Heart right ventricle (tissue), 16 donors: Measurements from ENCODE around the gene PIGR. TPM values are rescaled to one million over a fixed set of nuclear protein-coding genes. Genes with fewer than 3 reads are reported as not detected.

Experiments
- ATAC-seq, 8 donors: fragments of 200-7000 bp; cut with Tn5 transposase; one replicate each; pipeline ENCODE4 v1.9.1; 2020; ENCODE audit warnings: mild to moderate bottlenecking in 8 of 8, moderate library complexity in 8 of 8, moderate number of reproducible peaks in 1 of 8
- DNase-seq, 2 donors: peaks; one replicate each; pipeline ENCODE4 v3.0.0-alpha.2; 2020
- H3K27ac ChIP-seq, 10 donors: fragments of 200-600 bp; sonication (generic) in 2 of 10; one replicate each; pipeline versions ENCODE4 v1.5.0 to v1.8.0; 2020 to 2022; ENCODE audit warnings: mild to moderate bottlenecking in 3 of 10
- H3K27me3 ChIP-seq, 7 donors: fragments of 200-600 bp; one replicate each; pipeline ENCODE4 v1.8.0; 2021 to 2022; ENCODE audit warnings: mild to moderate bottlenecking in 2 of 7
- H3K36me3 ChIP-seq, 9 donors: fragments of 200-600 bp; sonication (generic) in 1 of 9; one replicate each; pipeline versions ENCODE4 v1.5.0 to v1.8.0; 2020 to 2022; ENCODE audit warnings: mild to moderate bottlenecking in 2 of 9
- H3K4me1 ChIP-seq, 9 donors: fragments of 200-600 bp; sonication (generic) in 1 of 9; one replicate each; pipeline versions ENCODE4 v1.5.0 to v1.8.0; 2020 to 2022; ENCODE audit warnings: mild to moderate bottlenecking in 4 of 9
- H3K4me3 ChIP-seq, 10 donors: fragments of 200-600 bp; sonication (generic) in 2 of 10; one replicate each; pipeline versions ENCODE4 v1.5.0 to v1.8.0; 2020 to 2022; ENCODE audit warnings: mild to moderate bottlenecking in 7 of 10, moderate library complexity in 2 of 10
- H3K9me3 ChIP-seq, 11 donors: fragments of 200-600 bp in 10 of 11; sonication (generic) in 2 of 11; one replicate each; pipeline versions ENCODE4 v1.5.0 to v1.8.0; 2013 to 2022; ENCODE audit warnings: mild to moderate bottlenecking in 2 of 11, control low read depth in 1 of 11, moderate library complexity in 1 of 11
- WGBS, 2 donors: extraction: QIAGEN DNeasy Blood & Tissue Kit; methylation state at CpG; one replicate each; pipeline ENCODE4 v1.1.7; 2013; ENCODE audit warnings: inconsistent platforms in 1 of 2; 5-methylcytosine and 5-hydroxymethylcytosine counted together
- intact Hi-C, 10 donors: fragments of 100-400 bp; cut with DNase I; formaldehyde crosslinking; loops; one replicate each; pipeline versions ENCODE4 v1.11.1 to v1.14.2; 2022
- polyA plus RNA-seq, 2 donors: library from polyadenylated mRNA; stranded (reverse); fragments of 200-250 nt; gene quantifications; one replicate each; pipeline ENCODE4 v1.2.3, GENCODE V29; 2013
- total RNA-seq, 10 donors: library from RNA; stranded (reverse); fragmentation: NEBNext Ultra II Directional in 3 of 10; extraction: Animal tissue kit (Norgen Biotek cat#: 25700) in 3 of 10; gene quantifications; one replicate each; pipeline versions ENCODE4 v1.2.1 to v1.2.4, GENCODE V29; 2021 to 2023
- TF ChIP-seq, protein P1 (sequence below), 9 donors: fragments of 200-600 bp; sonication (generic) in 2 of 9; IDR thresholded peaks; one replicate each; pipeline versions ENCODE4 v1.5.0 to v1.8.0; 2021 to 2022; ENCODE audit warnings: antibody characterized with exemption in 9 of 9, mild to moderate bottlenecking in 5 of 9, moderate library complexity in 1 of 9
- donor health status: Arrhythmogenic right ventricular cardiomyopathy.
- donor health status: ischemic (EF 13 %, LVEDD 7.1; RV severe dilation, severe dysfunction).
- donor health status: healthy with polysubstance abuse.
- donor health status: DM: no; HTN: yes; CAD: no.
- donor health status: DM: no; HTN: no; CAD: no.
- donor health status: ischemic (EF 25% LVEDD 6.9; RV normal size, moderate dysfunction).
- donor health status: ischemic (EF 25% LVEDD 5.7; RV mildly dilated, moderate dysfunction).
- donor health status: healthy.
- donor health status: DM: yes; HTN: yes; CAD: no.
- donor health status: Ischemic cardiomyopathy.
- donor health status: ischemic (EF 35%, LVEDD 5.7; RV mildly dilated, moderate dysfunction).
- donor health status: nonischemic (EF 11% LVEDD 7.7; RV severe dilation, severe dysfunction).
- donor health status: DM: yes; HTN: yes; CAD: no.
- donor health status: PGD.
- donor health status: ischemic (EF 29% LVEDD 5.4; RV normal size, mild dysfunction).
- donor health status: nonischemic (EF 23%, LVEDD 6.1; RV moderate dilation, normal function).

PIGR gene
- total and polyA plus RNA-seq, 12 donors: 0.01 to 0.11 (median 0.10) TPM; not detected in 9

- TF ChIP-seq, protein P1, sequence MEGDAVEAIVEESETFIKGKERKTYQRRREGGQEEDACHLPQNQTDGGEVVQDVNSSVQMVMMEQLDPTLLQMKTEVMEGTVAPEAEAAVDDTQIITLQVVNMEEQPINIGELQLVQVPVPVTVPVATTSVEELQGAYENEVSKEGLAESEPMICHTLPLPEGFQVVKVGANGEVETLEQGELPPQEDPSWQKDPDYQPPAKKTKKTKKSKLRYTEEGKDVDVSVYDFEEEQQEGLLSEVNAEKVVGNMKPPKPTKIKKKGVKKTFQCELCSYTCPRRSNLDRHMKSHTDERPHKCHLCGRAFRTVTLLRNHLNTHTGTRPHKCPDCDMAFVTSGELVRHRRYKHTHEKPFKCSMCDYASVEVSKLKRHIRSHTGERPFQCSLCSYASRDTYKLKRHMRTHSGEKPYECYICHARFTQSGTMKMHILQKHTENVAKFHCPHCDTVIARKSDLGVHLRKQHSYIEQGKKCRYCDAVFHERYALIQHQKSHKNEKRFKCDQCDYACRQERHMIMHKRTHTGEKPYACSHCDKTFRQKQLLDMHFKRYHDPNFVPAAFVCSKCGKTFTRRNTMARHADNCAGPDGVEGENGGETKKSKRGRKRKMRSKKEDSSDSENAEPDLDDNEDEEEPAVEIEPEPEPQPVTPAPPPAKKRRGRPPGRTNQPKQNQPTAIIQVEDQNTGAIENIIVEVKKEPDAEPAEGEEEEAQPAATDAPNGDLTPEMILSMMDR (IDR thresholded peaks at IDR 0.05): no peak
- Histone ChIP-seq H3K27ac (no peak overlapping the region), H3K36me3 (no peaks in the 10 kb centered on the region), H3K4me3 (no peak overlapping the region), H3K4me1 (peaks cover 4 to 26% (median 6%) of the 10 kb centered on the region in 9 donors), H3K9me3 (no peaks in the 10 kb centered on the region), H3K27me3 (peaks cover 0 to 26% (median 11%) of the 10 kb centered on the region in 7 donors)
- intact Hi-C loops: loop anchor here (2.0 to 10.0 kb wide), 18 partner anchors 47 to 429 kb away; partner anchors contain the start of genes IL20 (in 3 of the 10) and DYRK3 (in 1 of the 10)
- ATAC-seq: no peak
- no peak for DNase-seq
- 84 to 89% methylated on average over 12 of the region's 12 CpGs for WGBS, 2 donors
Measured at GRCh38 chr1:206913766-206914537, 32.3 kb downstream of the PIGR start.

DNA sequence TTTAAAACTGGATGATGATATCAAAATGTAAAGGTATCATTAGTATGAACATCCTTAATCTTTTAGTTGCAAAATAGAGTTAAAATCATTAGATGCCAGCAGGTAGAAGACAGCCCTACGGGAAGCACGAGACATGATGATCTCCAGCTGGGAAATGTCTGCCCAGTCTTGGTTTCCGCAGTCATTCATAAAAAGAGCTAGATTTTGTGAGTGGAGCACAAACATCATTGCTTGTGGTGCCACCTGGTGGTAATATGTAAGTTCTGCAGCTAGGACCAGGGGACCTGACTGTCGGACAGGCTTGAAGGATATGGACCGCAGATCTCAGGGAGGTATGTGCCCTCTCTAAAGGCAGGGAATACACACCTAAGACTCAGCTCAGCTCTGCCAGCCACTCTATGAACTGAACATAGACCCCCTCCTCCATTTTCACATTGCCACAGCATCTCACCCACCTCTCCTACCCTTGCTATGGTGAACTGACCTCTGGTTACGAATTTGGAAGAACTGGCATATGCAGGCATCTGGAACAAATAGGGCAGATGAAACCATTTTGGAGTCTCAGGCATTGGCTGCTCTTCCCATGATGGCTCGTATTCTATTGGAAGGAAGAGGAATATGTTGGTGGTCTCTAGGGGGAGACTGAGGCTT lies 33.7 kb downstream of the PIGR start:
- Histone ChIP-seq H3K4me1 (peaks cover 4 to 29% (median 6%) of the 10 kb centered on the region in 9 donors), H3K4me3 (no peak overlapping the region), H3K9me3 (no peaks in the 10 kb centered on the region), H3K27me3 (peaks cover 0 to 32% (median 15%) of the 10 kb centered on the region in 7 donors), H3K36me3 (no peaks in the 10 kb centered on the region), H3K27ac (no peak overlapping the region)
- WGBS, 2 donors: 21 to 22% methylated on average over 7 of the region's 7 CpGs
- peak in 1 of 2 donors; percentile 76 for DNase-seq
- ATAC-seq: peak; percentile 28 to 82 (median 66)
- TF ChIP-seq, protein P1 (IDR thresholded peaks at IDR 0.05): peak; percentile 68 to 91 (median 85)
- intact Hi-C loops: loop anchor here (1.0 to 10.0 kb wide), 19 partner anchors 45 to 428 kb away; partner anchors contain the start of genes IL20 (in 3 of the 10) and DYRK3 (in 1 of the 10)

DNA sequence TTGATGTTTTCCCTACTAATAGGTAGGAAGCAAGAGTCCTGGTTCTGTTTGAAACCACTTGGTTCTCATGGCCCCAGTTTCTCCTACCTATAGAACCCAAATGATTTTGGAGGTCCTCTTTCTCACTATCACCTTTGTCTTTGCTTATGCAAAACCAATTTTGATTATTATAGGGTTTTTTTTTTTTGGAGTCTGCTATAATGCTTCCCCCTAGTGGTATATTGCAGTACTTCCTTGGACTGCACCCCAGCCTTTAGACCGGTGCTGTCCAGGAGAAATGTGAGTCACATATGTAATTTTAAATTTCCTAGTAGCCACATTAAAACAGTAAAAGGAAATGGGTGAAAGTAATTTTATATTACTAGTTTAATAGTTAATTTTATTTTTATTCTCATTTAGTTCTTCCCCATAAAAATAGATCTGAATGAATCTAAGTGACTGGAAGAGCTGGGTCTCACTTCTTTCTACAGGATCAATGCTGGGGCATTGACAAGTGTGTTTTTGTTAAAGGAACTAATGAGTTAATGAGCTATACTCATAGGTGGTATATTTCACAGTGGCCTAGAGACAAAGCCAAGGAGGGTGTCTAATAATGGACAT lies 35.1 kb downstream of the PIGR start:
- H3K36me3 ChIP-seq: no peaks in the 10 kb centered on the region
- ATAC-seq: peak in 5 of 8 donors; percentile 34 to 74 (median 55)
- no peaks in the 10 kb centered on the region for H3K9me3 ChIP-seq
- no peak overlapping the region for H3K27ac ChIP-seq
- H3K4me3 ChIP-seq: no peak overlapping the region
- TF ChIP-seq, protein P1 (IDR thresholded peaks at IDR 0.05): peak; percentile 72 to 95 (median 89)
- H3K27me3 ChIP-seq: peaks cover 0 to 37% (median 14%) of the 10 kb centered on the region in 7 donors
- H3K4me1 ChIP-seq: peaks cover 4 to 29% (median 6%) of the 10 kb centered on the region in 9 donors
- DNase-seq: no peak
- WGBS, 2 donors: 0% methylated on average over 1 of the region's 1 CpG
- intact Hi-C loops: loop anchor here (1.0 to 10.0 kb wide), 17 partner anchors 44 to 426 kb away; partner anchors contain the start of gene IL20 (in 6 of the 10)

DNA sequence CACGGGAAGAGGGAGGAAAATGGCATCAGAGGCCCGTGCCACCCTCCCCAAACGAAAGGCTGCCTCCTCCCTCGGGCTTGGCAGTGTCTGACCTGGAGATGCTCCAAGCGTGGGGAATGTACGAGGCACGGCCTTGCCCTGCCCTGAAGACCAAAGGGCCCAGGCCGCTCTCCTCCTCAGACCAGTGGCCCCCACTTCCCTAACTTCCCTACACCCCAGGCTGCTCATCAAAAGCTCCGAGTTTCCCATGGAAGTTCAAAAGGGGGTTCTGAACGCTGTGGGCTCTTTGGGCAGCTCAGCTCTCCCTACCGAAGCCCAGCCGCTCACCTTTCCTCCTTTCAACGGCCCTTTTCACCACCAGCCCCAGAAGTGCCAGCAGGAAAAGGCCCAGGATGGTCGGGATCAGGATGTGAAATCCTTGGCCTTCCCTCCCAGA lies 36.4 kb downstream of the PIGR start:
- Histone ChIP-seq H3K27ac (peak overlapping the region in 3 of 10 donors; percentile 55 to 69 (median 58)), H3K27me3 (peaks cover 0 to 37% (median 12%) of the 10 kb centered on the region in 7 donors), H3K36me3 (no peaks in the 10 kb centered on the region), H3K4me3 (peak overlapping the region; percentile 40 to 65 (median 57)), H3K4me1 (peaks cover 4 to 37% (median 6%) of the 10 kb centered on the region in 9 donors), H3K9me3 (no peaks in the 10 kb centered on the region)
- ATAC-seq (peak; percentile 9 to 56 (median 19)), DNase-seq (no peak)
- intact Hi-C loops: loop anchor here (2.0 to 10.0 kb wide), 14 partner anchors 43 to 425 kb away; partner anchors contain the start of gene IL20 (in 5 of the 10)
- 24 to 32% methylated on average over 14 of the region's 14 CpGs for WGBS, 2 donors
- TF ChIP-seq, protein P1 (IDR thresholded peaks at IDR 0.05): no peak
